HUES64 (cell line): ENCODE measurements around the gene APBB1IP.

Experiments
- H3K27ac ChIP-seq: 2 replicates; pipeline ENCODE4 v1.7.0; 2013; ENCODE audit warnings: low read depth, low read length, inconsistent platforms
- H3K27me3 ChIP-seq: 2 replicates; pipeline ENCODE4 v1.6.1; 2013; ENCODE audit warnings: mild to moderate bottlenecking, low read length; ENCODE audit not compliant: insufficient read depth
- H3K36me3 ChIP-seq: 2 replicates; pipeline ENCODE4 v1.6.1; 2013; ENCODE audit warnings: mild to moderate bottlenecking, low read length; ENCODE audit not compliant: insufficient read depth
- H3K4me1 ChIP-seq: 2 replicates; pipeline ENCODE4 v1.6.1; 2013; ENCODE audit warnings: mild to moderate bottlenecking, low read length, moderate library complexity; ENCODE audit not compliant: insufficient read depth
- H3K4me3 ChIP-seq: 2 replicates; pipeline ENCODE4 v1.5.1; 2013; ENCODE audit warnings: mild to moderate bottlenecking, low read length, moderate library complexity
- H3K9ac ChIP-seq: 2 replicates; pipeline ENCODE4 v1.6.1; 2013; ENCODE audit warnings: mild to moderate bottlenecking, low read depth, low read length
- H3K9me3 ChIP-seq: 2 replicates; pipeline ENCODE4 v1.6.1; 2013; ENCODE audit warnings: low read depth, low read length; ENCODE audit not compliant: insufficient read depth
- WGBS: fragments of 150-250, 120-280 bp; methylation state at CpG from one replicate; pipeline ENCODE4 v1.1.7; 2013; ENCODE audit warnings: missing lambda C conversion rate; 5-methylcytosine and 5-hydroxymethylcytosine counted together

Gene APBB1IP

DNA sequence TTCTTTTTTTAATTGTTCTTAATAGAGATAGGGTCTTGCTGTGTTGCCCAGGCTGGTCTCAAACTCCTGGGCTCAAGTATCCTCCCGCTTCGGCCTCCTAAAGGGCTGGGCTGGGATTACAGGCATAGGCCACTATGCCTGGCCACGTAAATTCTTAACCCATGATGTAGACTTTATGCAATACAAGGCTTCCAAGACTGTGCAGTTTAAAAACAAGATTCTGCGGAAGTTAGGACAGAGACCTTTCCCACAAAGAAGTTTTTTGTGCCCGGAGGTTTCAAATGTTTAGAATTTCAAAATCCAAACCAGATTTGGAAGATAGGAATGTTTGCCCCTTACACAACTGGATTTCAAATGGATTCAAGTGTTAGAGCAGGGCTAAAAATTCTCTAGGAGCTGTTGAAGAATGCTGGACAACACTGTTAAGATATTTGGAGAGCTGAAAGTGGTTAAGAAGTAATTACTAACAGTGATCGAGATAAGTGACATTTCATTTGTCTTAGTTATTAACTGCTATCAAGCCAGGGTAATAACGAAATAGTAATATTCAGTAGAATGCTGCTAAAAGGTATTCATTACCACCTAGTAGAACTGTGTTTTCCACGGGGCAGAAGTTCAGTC is 7.4 kb downstream of the APBB1IP start:
- H3K9me3 ChIP-seq = no peaks in the 10 kb centered on the region
- no peak overlapping the region for H3K9ac ChIP-seq
- 86% methylated on average over 8 of the region's 8 CpGs for WGBS

GRCh38 chr10:26446258-26446657 is 8.1 kb downstream of the APBB1IP start:
- no peak overlapping the region for H3K27ac ChIP-seq
- H3K9me3 ChIP-seq = no peaks in the 10 kb centered on the region
- no peaks in the 10 kb centered on the region for H3K36me3 ChIP-seq
- H3K9ac ChIP-seq = no peak overlapping the region
- WGBS = 94% methylated on average over 5 of the region's 5 CpGs
- no peaks in the 10 kb centered on the region for H3K27me3 ChIP-seq
- no peak overlapping the region for H3K4me3 ChIP-seq
- no peaks in the 10 kb centered on the region for H3K4me1 ChIP-seq

More for the DNA sequence above, 7.4 kb downstream of the APBB1IP start:
- Histone ChIP-seq H3K27me3 (no peaks in the 10 kb centered on the region), H3K4me1 (no peaks in the 10 kb centered on the region), H3K27ac (no peak overlapping the region), H3K4me3 (no peak overlapping the region), H3K36me3 (no peaks in the 10 kb centered on the region)

DNA sequence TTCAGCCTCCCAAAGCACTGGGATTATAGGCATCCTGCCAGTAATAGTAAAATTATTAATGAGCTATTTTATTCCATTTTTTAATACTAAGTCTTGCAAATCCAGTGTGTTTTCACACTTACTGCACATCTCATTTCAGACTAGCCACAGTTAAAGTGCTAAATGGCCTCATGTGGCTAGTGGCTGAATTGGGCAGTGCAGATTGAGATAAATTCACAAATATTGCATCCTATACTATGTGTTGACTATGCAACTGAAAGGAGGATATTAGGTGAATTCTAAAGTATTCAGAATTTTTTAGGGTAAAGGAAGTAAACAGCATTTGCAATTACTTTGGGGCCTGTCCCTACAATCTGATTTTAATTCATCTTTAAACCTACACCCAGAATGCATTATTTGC is 10.2 kb downstream of the APBB1IP start:
- H3K27me3 ChIP-seq = no peaks in the 10 kb centered on the region
- no peak overlapping the region for H3K4me3 ChIP-seq
- H3K9ac ChIP-seq = no peak overlapping the region
- H3K4me1 ChIP-seq = no peaks in the 10 kb centered on the region
- H3K36me3 ChIP-seq = no peaks in the 10 kb centered on the region
- H3K27ac ChIP-seq = no peak overlapping the region
- H3K9me3 ChIP-seq = no peaks in the 10 kb centered on the region

DNA sequence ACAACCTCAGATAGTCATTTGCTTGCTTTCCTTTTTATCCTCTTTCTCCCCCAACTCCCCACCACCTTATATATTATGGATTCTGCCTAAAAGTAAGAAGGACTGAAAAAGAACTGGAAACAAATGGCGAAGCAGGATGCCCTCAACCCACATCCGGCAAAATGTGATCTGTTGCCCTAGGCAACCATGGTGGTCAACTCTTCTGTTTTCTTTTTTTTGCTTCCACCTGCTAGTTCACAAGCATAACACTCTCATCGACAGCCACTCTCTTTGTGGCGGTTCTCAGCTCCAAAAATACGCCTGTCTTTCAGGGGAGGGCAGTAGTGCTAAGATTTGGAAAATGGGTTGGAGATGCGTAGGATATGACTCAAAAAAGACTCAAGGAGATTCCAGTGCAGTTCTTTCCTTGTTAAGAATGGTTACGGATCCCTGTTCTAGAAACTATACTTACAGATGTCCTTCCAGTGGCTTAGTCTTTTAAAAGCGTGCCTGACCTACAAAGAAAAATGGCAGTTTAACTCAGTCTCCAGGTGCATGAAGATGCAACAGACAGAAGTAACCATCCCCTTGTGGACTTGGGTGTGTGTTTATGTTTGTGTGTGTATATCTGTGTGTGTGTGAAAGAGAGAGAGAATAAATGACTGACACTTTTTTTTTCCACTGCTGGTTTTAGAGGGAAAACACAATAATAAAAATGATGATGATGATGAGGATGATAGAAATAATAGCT is 10.7 kb downstream of the APBB1IP start:
- H3K36me3 ChIP-seq = no peaks in the 10 kb centered on the region
- no peak overlapping the region for H3K4me3 ChIP-seq
- no peak overlapping the region for H3K27ac ChIP-seq
- no peaks in the 10 kb centered on the region for H3K27me3 ChIP-seq
- WGBS = 90% methylated on average over 8 of the region's 8 CpGs
- H3K9ac ChIP-seq = no peak overlapping the region
- no peaks in the 10 kb centered on the region for H3K9me3 ChIP-seq
- H3K4me1 ChIP-seq = no peaks in the 10 kb centered on the region

GRCh38 chr10:26449726-26450125 is 11.6 kb downstream of the APBB1IP start:
- no peaks in the 10 kb centered on the region for H3K9me3 ChIP-seq
- no peak overlapping the region for H3K27ac ChIP-seq
- H3K9ac ChIP-seq = no peak overlapping the region
- no peak overlapping the region for H3K4me3 ChIP-seq
- H3K27me3 ChIP-seq = no peaks in the 10 kb centered on the region
- H3K4me1 ChIP-seq = no peaks in the 10 kb centered on the region
- no peaks in the 10 kb centered on the region for H3K36me3 ChIP-seq
- WGBS = 77% methylated on average over 3 of the region's 3 CpGs

GRCh38 chr10:26451903-26452302 is 13.8 kb downstream of the APBB1IP start:
- 81% methylated on average over 3 of the region's 4 CpGs for WGBS
- no peaks in the 10 kb centered on the region for H3K9me3 ChIP-seq
- H3K27me3 ChIP-seq = no peaks in the 10 kb centered on the region
- H3K4me1 ChIP-seq = no peaks in the 10 kb centered on the region
- no peak overlapping the region for H3K27ac ChIP-seq
- no peak overlapping the region for H3K4me3 ChIP-seq
- H3K9ac ChIP-seq = no peak overlapping the region
- H3K36me3 ChIP-seq = no peaks in the 10 kb centered on the region

- H3K4me3 ChIP-seq = no peak overlapping the region
- H3K9ac ChIP-seq = no peak overlapping the region
- H3K9me3 ChIP-seq = no peaks in the 10 kb centered on the region
- H3K36me3 ChIP-seq = no peaks in the 10 kb centered on the region
- H3K27ac ChIP-seq = no peak overlapping the region
- H3K27me3 ChIP-seq = no peaks in the 10 kb centered on the region
- H3K4me1 ChIP-seq = no peaks in the 10 kb centered on the region
- 69% methylated on average over 2 of the region's 2 CpGs for WGBS
These were observed 15.7 kb downstream of the APBB1IP start for GRCh38 chr10:26453850-26454249.

GRCh38 chr10:26454891-26455290 is 16.8 kb downstream of the APBB1IP start:
- H3K27me3 ChIP-seq = no peaks in the 10 kb centered on the region
- WGBS = 87% methylated on average over 2 of the region's 2 CpGs
- no peak overlapping the region for H3K4me3 ChIP-seq
- no peaks in the 10 kb centered on the region for H3K9me3 ChIP-seq
- no peak overlapping the region for H3K9ac ChIP-seq
- H3K36me3 ChIP-seq = no peaks in the 10 kb centered on the region
- H3K4me1 ChIP-seq = no peaks in the 10 kb centered on the region
- H3K27ac ChIP-seq = no peak overlapping the region

DNA sequence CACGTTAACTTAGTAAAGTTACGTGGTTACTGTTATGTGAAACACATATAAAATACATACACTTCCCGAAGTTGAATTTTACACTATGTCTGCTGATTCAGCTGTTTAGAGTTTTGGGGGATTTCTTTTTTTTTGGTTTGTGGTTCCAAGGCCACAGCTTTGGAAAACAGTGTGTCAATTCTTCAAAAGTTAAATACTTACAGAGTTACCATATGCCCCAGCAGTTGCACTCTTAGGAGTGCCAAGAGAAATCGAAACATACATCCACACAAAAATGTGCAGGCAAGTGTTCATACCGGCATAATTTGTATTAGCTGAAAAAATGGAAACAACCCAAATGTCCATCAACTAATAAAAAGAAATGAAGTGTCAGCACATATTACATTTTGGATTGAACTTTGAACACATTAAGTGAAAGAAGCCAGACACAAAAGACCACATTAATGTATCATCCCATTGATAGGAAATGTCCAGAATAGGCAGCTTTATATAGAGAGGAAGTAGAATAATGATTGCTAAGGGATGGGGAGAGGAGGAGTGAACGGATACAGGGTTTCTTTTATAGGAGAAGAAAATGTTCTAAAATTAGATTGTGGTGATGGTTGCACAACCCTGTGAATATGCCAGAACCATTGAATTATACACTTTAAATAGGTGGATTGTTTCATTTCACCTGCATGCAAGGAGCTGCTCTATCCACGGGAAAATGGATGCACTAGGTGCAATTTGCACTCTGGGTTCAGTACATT is 17.6 kb downstream of the APBB1IP start:
- no peak overlapping the region for H3K27ac ChIP-seq
- no peaks in the 10 kb centered on the region for H3K36me3 ChIP-seq
- no peaks in the 10 kb centered on the region for H3K27me3 ChIP-seq
- H3K9ac ChIP-seq = no peak overlapping the region
- H3K9me3 ChIP-seq = no peaks in the 10 kb centered on the region
- no peaks in the 10 kb centered on the region for H3K4me1 ChIP-seq
- WGBS = 95% methylated on average over 4 of the region's 7 CpGs
- H3K4me3 ChIP-seq = no peak overlapping the region

GRCh38 chr10:26457088-26457487 is 18.9 kb downstream of the APBB1IP start:
- no peaks in the 10 kb centered on the region for H3K27me3 ChIP-seq
- H3K9ac ChIP-seq = no peak overlapping the region
- 94% methylated on average over 5 of the region's 5 CpGs for WGBS
- no peaks in the 10 kb centered on the region for H3K9me3 ChIP-seq
- H3K27ac ChIP-seq = no peak overlapping the region
- no peak overlapping the region for H3K4me3 ChIP-seq
- no peaks in the 10 kb centered on the region for H3K4me1 ChIP-seq
- H3K36me3 ChIP-seq = no peaks in the 10 kb centered on the region

- no peaks in the 10 kb centered on the region for H3K9me3 ChIP-seq
- 96% methylated on average over 2 of the region's 2 CpGs for WGBS
- H3K27ac ChIP-seq = no peak overlapping the region
- no peaks in the 10 kb centered on the region for H3K4me1 ChIP-seq
- no peak overlapping the region for H3K9ac ChIP-seq
- H3K36me3 ChIP-seq = no peaks in the 10 kb centered on the region
- H3K4me3 ChIP-seq = no peak overlapping the region
- H3K27me3 ChIP-seq = no peaks in the 10 kb centered on the region
These were observed 22.6 kb downstream of the APBB1IP start for GRCh38 chr10:26460736-26461135.
